ENCODE results near the gene ST8SIA6.

The ST8SIA6 gene

GRCh38 chr10:17379151-17379690, 75.2 kb downstream of the ST8SIA6 start:
- Histone ChIP-seq H3K4me2 (ENCODE audit: low read length) (no peak overlapping the region), H3K27ac (no peak overlapping the region), H3K4me1 (no peaks in the 10 kb centered on the region), H3K27me3 (ENCODE audit: control insufficient read depth, insufficient read depth, low read length) (no peaks in the 10 kb centered on the region), H3K36me3 (ENCODE audit: control insufficient read depth, insufficient read depth, low read length) (no peaks in the 10 kb centered on the region), H3K4me3 (ENCODE audit: low read depth, low read length) (no peak overlapping the region), H3K9me3 (ENCODE audit: control insufficient read depth, low read length) (no peaks in the 10 kb centered on the region), H2AFZ (no peak overlapping the region), H3K9ac (no peak overlapping the region), H3K79me2 (no peaks in the 10 kb centered on the region)
- TF ChIP-seq CTCF (IDR thresholded peaks at IDR 0.05) = no peak

- Histone ChIP-seq H3K79me2 (no peaks in the 10 kb centered on the region), H3K4me2 (ENCODE audit: low read length) (no peak overlapping the region), H3K4me3 (ENCODE audit: low read depth, low read length) (no peak overlapping the region), H3K9me3 (ENCODE audit: control insufficient read depth, low read length) (no peaks in the 10 kb centered on the region), H2AFZ (no peak overlapping the region), H3K27ac (no peak overlapping the region), H3K27me3 (ENCODE audit: control insufficient read depth, insufficient read depth, low read length) (no peaks in the 10 kb centered on the region), H3K36me3 (ENCODE audit: control insufficient read depth, insufficient read depth, low read length) (no peaks in the 10 kb centered on the region), H3K9ac (no peak overlapping the region), H3K4me1 (no peaks in the 10 kb centered on the region)
- TF ChIP-seq CTCF (IDR thresholded peaks at IDR 0.05) = no peak
Observed at GRCh38 chr10:17375936-17376584, 78.3 kb downstream of the ST8SIA6 start.

GRCh38 chr10:17368708-17369272, 85.6 kb downstream of the ST8SIA6 start:
- Histone ChIP-seq H2AFZ (no peak overlapping the region), H3K4me2 (ENCODE audit: low read length) (no peak overlapping the region), H3K27ac (no peak overlapping the region), H3K9me3 (ENCODE audit: control insufficient read depth, low read length) (no peaks in the 10 kb centered on the region), H3K4me3 (ENCODE audit: low read depth, low read length) (no peak overlapping the region), H3K36me3 (ENCODE audit: control insufficient read depth, insufficient read depth, low read length) (no peaks in the 10 kb centered on the region), H3K4me1 (no peaks in the 10 kb centered on the region), H3K27me3 (ENCODE audit: control insufficient read depth, insufficient read depth, low read length) (no peaks in the 10 kb centered on the region), H3K9ac (no peak overlapping the region), H3K79me2 (no peaks in the 10 kb centered on the region)
- no peak for TF ChIP-seq CTCF (IDR thresholded peaks at IDR 0.05)

- no peak overlapping the region for H3K4me3 ChIP-seq (ENCODE audit: low read depth, low read length)
- no peak for TF ChIP-seq CTCF (IDR thresholded peaks at IDR 0.05)
- no peaks in the 10 kb centered on the region for H3K79me2 ChIP-seq
- no peak overlapping the region for H3K4me2 ChIP-seq (ENCODE audit: low read length)
- no peaks in the 10 kb centered on the region for H3K36me3 ChIP-seq (ENCODE audit: control insufficient read depth, insufficient read depth, low read length)
- H3K9me3 ChIP-seq (ENCODE audit: control insufficient read depth, low read length) = no peaks in the 10 kb centered on the region
- no peak overlapping the region for H3K27ac ChIP-seq
- no peaks in the 10 kb centered on the region for H3K4me1 ChIP-seq
- no peak overlapping the region for H3K9ac ChIP-seq
- H2AFZ ChIP-seq = no peak overlapping the region
- no peaks in the 10 kb centered on the region for H3K27me3 ChIP-seq (ENCODE audit: control insufficient read depth, insufficient read depth, low read length)
Observed at GRCh38 chr10:17366705-17367104, 87.7 kb downstream of the ST8SIA6 start.

GRCh38 chr10:17365402-17365801, 89.0 kb downstream of the ST8SIA6 start:
- H3K27me3 ChIP-seq (ENCODE audit: control insufficient read depth, insufficient read depth, low read length) = no peaks in the 10 kb centered on the region
- no peaks in the 10 kb centered on the region for H3K79me2 ChIP-seq
- H3K4me2 ChIP-seq (ENCODE audit: low read length) = no peak overlapping the region
- H3K27ac ChIP-seq = no peak overlapping the region
- H3K9me3 ChIP-seq (ENCODE audit: control insufficient read depth, low read length) = no peaks in the 10 kb centered on the region
- TF ChIP-seq CTCF (IDR thresholded peaks at IDR 0.05) = no peak
- H3K4me3 ChIP-seq (ENCODE audit: low read depth, low read length) = no peak overlapping the region
- H2AFZ ChIP-seq = no peak overlapping the region
- no peaks in the 10 kb centered on the region for H3K4me1 ChIP-seq
- no peaks in the 10 kb centered on the region for H3K36me3 ChIP-seq (ENCODE audit: control insufficient read depth, insufficient read depth, low read length)
- no peak overlapping the region for H3K9ac ChIP-seq
